ENCODE results near the gene PYGL. TPM values are rescaled to one million over a fixed set of nuclear protein-coding genes. Genes with fewer than 3 reads are reported as not detected.

Gene PYGL
- polyA plus RNA-seq, 1 donor (not counting 4 experiments of a cell fraction or from before 2014, with no cell fraction given), result 331 TPM

DNA sequence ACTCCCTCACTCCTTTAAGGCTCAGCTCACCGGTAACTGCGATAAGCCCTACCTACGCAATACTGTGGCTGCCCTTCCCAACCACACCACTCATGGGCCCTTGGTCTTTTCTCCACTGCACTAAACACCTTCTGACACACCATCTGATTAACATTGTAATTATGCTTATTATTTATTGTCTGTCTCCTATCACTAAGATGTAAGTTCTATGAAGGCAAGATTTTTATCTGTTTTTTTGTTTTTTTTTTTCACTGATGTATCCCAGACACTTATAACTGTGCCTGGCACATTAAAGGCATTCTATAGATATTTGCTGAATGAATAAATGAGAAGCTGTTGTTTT, 34.2 kb upstream of the PYGL start:
- no peak overlapping the region for H3K4me2 ChIP-seq (ENCODE audit: control insufficient read depth, extremely low read depth, insufficient read depth, low read depth, low read length)
- no peaks in the 10 kb centered on the region for H3K9me3 ChIP-seq (ENCODE audit: control insufficient read depth, low read depth, low read length)
- H3K27me3 ChIP-seq (ENCODE audit: control insufficient read depth, extremely low read depth, insufficient read depth, low read length), result peaks cover 14% of the 10 kb centered on the region
- no peaks in the 10 kb centered on the region for H3K4me1 ChIP-seq (ENCODE audit: control insufficient read depth, extremely low read depth, insufficient read depth, low read length)
- H3K79me2 ChIP-seq (ENCODE audit: control insufficient read depth, insufficient read depth, low read length), result no peaks in the 10 kb centered on the region
- dilution Hi-C loops (cut with MboI; ENCODE audit: extremely low pct_ligation_motif_present, low sequenced_read_pairs), result no loop called here
- H4K20me1 ChIP-seq (ENCODE audit: control insufficient read depth, extremely low read depth, insufficient read depth, low read length), result no peaks in the 10 kb centered on the region
- H3K9me1 ChIP-seq (ENCODE audit: control insufficient read depth, extremely low read depth, insufficient read depth, low read length), result no peaks in the 10 kb centered on the region
- FAIRE-seq (no peak), DNase-seq (ENCODE audit: low read depth, low spot score) (no peak)
- H3K36me3 ChIP-seq (ENCODE audit: control insufficient read depth in 2 of 2, extremely low read depth in 1 of 2, insufficient read depth in 2 of 2, low read length in 2 of 2), result no peaks in the 10 kb centered on the region
- no peak for TF ChIP-seq EZH2 (IDR thresholded peaks at IDR 0.05; ENCODE audit: low read length)
- TF ChIP-seq, protein P1, sequence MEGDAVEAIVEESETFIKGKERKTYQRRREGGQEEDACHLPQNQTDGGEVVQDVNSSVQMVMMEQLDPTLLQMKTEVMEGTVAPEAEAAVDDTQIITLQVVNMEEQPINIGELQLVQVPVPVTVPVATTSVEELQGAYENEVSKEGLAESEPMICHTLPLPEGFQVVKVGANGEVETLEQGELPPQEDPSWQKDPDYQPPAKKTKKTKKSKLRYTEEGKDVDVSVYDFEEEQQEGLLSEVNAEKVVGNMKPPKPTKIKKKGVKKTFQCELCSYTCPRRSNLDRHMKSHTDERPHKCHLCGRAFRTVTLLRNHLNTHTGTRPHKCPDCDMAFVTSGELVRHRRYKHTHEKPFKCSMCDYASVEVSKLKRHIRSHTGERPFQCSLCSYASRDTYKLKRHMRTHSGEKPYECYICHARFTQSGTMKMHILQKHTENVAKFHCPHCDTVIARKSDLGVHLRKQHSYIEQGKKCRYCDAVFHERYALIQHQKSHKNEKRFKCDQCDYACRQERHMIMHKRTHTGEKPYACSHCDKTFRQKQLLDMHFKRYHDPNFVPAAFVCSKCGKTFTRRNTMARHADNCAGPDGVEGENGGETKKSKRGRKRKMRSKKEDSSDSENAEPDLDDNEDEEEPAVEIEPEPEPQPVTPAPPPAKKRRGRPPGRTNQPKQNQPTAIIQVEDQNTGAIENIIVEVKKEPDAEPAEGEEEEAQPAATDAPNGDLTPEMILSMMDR (optimal IDR thresholded peaks at IDR 0.05 in 1 of 3, IDR thresholded peaks at IDR 0.05 in 1 of 3, conservative IDR thresholded peaks at IDR 0.05 in 1 of 3; ENCODE audit: extremely low read depth in 1 of 3, insufficient read depth in 2 of 3, low read length in 3 of 3), result no peak
- no peak overlapping the region for H3K27ac ChIP-seq (ENCODE audit: control insufficient read depth, insufficient read depth, low read length)
- H3K4me3 ChIP-seq (ENCODE audit: control insufficient read depth in 2 of 3, extremely low read depth in 1 of 3, insufficient read depth in 2 of 3, low read depth in 1 of 3, low read length in 3 of 3), result no peak overlapping the region
- H3K9ac ChIP-seq (ENCODE audit: control insufficient read depth, extremely low read depth, insufficient read depth, low read length), result no peak overlapping the region
- no peak overlapping the region for H2AFZ ChIP-seq (ENCODE audit: control insufficient read depth, low read length)

DNA sequence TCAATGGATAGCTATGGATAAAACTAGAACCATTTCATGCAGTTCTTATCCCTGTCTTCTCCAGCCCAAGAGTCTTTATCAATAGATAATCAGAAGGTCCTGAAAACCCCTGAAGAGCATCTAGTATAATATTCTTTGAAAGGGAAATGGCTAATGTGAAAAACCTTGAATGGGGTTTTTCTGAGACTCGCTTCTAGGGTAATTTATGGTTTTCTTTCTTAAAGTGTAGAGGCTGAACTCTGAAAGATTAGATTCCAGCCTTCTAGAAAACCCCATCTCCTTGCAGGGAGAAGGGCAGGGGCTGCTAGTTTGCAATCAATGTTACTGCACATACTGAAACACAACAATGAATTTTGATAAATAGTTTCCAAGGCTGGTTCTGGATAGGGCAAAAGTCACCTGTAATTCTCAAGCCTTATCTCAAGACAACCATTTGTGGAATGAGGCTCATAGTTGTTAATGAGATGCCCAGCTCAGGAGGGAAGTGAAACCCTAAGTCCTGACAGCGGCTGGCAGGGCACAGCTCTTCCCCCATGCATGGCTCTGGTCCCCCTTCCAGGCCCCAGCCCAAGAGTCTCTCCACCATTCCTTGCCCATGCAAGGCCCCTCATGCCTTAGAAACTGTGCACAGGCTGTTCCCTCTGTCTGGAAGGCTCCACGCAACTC, 33.7 kb upstream of the PYGL start:
- Histone ChIP-seq H3K4me1 (ENCODE audit: control insufficient read depth, extremely low read depth, insufficient read depth, low read length) (no peaks in the 10 kb centered on the region), H3K27ac (ENCODE audit: control insufficient read depth, insufficient read depth, low read length) (no peak overlapping the region), H2AFZ (ENCODE audit: control insufficient read depth, low read length) (no peak overlapping the region), H3K9me3 (ENCODE audit: control insufficient read depth, low read depth, low read length) (no peaks in the 10 kb centered on the region), H3K9me1 (ENCODE audit: control insufficient read depth, extremely low read depth, insufficient read depth, low read length) (no peaks in the 10 kb centered on the region), H3K4me2 (ENCODE audit: control insufficient read depth, extremely low read depth, insufficient read depth, low read depth, low read length) (no peak overlapping the region), H3K9ac (ENCODE audit: control insufficient read depth, extremely low read depth, insufficient read depth, low read length) (no peak overlapping the region), H3K4me3 (ENCODE audit: control insufficient read depth in 2 of 3, extremely low read depth in 1 of 3, insufficient read depth in 2 of 3, low read depth in 1 of 3, low read length in 3 of 3) (no peak overlapping the region), H3K27me3 (ENCODE audit: control insufficient read depth, extremely low read depth, insufficient read depth, low read length) (peaks cover 14% of the 10 kb centered on the region), H3K79me2 (ENCODE audit: control insufficient read depth, insufficient read depth, low read length) (no peaks in the 10 kb centered on the region), H3K36me3 (ENCODE audit: control insufficient read depth in 2 of 2, extremely low read depth in 1 of 2, insufficient read depth in 2 of 2, low read length in 2 of 2) (no peaks in the 10 kb centered on the region), H4K20me1 (ENCODE audit: control insufficient read depth, extremely low read depth, insufficient read depth, low read length) (no peaks in the 10 kb centered on the region)
- FAIRE-seq (no peak), DNase-seq (ENCODE audit: low read depth, low spot score) (no peak)
- dilution Hi-C loops (cut with MboI; ENCODE audit: extremely low pct_ligation_motif_present, low sequenced_read_pairs), result no loop called here
- TF ChIP-seq EZH2 (IDR thresholded peaks at IDR 0.05; ENCODE audit: low read length), result no peak
- TF ChIP-seq, protein P1 (optimal IDR thresholded peaks at IDR 0.05 in 1 of 3, IDR thresholded peaks at IDR 0.05 in 1 of 3, conservative IDR thresholded peaks at IDR 0.05 in 1 of 3; ENCODE audit: extremely low read depth in 1 of 3, insufficient read depth in 2 of 3, low read length in 3 of 3), result no peak
